NCI-H345 treated with DMSO at 0.1 percent for 48 hours (cell line): ENCODE results near the gene ZNF260.

ENCODE experiments used
- DNase-seq: peaks from one replicate; lab custom pipeline; 2025; ENCODE audit not compliant: unreplicated experiment; lab: John Stamatoyannopoulos, UW

The ZNF260 gene

DNA sequence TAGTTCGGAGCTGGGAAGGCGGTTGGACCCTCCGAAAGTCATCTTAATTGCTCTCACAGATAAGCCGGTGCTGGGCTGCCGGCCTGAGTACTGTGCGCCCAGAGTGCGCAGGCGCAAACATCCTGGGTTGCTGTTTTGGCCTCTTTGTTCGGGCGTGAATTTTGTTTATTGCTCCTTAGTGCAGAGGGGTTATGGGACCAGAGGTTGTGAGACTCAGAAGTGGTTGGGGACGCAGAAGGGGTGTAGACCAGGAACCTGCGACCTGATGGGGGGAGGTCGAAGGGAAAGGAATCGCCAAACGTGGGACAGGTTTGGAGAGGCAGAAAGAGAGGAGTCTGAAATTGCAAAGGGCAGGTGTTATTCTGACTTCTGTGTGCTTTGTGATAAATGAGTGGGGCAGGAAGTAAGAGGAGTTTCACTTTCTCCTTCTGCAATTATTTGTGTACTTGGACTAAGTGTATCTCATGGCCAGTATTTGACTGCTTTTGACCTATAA is 38.1 kb downstream of the ZNF260 start:
- peak; percentile 99 for DNase-seq

DNA sequence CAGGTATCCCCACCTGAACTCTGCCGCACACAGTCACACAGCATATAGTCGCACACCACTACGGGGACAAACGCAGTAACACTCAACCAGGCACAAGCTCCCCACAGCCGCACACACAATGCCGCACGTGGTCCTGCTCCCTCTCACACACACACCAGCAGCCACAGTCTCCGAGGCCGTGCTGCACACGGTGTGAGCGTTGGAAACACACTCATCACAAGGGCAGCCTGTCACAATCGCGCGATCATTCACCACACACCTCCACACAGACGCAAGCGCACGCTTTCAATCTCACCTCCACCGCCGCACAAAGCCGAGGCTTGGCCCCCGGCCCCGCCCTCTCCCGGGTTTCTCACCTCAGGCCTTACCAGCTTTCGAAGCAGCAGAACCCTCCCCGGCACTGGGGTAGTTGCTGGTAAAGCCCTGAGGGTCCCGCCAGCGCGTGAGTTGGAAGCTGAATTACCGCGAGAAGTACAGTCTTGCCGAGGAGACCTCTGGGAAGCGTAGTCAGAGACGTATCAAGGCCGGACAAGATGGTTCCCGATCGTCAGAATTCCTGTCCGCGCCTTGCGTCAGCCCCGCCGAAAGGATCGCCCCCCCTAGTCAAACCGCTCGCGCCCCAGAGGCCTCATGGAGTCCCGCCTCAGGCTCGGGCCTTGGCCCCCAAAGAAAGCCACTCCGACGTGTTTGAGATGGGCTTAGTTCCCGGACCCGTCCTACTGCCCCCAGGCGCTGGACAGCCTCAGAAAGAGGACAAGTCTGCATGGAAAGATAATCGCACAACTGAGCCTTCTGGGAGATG is 38.8 kb downstream of the ZNF260 start, which contains the start of gene ZNF566:
ZNF566 (minus strand) TSS at position 444 of the 802 bp plus-strand sequence. CDS start 13,004 bp downstream, outside the sequence.
- peak; percentile 100 for DNase-seq

DNA sequence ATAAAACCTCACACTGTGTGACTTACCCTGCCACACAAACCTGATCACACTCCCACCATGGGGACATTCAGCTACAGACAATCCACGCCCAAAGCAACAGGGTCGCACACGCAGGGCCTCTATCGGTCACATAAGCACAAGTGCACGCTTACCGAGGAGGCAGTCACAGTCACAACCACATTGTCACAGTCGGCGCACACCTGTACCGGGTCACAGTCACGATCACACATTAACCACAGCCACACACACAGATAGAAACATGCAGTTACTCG is 39.3 kb downstream of the ZNF260 start:
- DNase-seq: peak; percentile 62

DNA sequence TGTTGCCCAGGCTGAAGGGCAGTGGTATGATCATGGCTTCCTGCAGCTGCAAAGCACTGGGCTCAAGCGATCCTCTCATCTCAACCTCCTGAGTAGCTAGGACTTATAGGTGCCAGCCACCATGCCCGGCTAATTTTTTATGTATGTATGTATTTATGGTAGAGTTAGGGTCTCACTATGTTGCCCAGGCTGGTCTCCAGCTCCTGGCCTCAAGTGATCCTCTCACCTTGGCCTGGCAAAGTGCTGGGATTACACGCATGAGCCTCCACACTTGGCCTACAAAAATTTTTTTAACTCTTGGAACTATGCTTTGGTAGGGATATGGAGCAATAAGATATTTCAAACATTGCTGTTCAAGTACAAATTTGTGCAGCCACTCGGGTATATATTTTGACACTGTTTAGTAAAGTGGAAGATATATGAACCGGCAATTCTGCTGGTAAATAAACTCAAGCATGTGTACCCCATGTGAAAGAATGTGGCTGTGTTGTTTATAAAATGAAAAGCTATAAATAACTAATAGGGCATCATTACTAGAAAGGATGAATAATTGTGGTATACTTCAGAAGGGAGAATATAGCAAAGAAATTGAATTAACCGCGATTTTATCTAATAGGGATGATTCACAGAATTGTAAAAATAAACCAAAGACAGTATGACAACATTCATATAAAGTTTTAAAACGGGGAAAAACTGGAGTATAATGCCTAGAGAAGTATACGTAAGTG is 39.8 kb downstream of the ZNF260 start:
- no peak for DNase-seq

DNA sequence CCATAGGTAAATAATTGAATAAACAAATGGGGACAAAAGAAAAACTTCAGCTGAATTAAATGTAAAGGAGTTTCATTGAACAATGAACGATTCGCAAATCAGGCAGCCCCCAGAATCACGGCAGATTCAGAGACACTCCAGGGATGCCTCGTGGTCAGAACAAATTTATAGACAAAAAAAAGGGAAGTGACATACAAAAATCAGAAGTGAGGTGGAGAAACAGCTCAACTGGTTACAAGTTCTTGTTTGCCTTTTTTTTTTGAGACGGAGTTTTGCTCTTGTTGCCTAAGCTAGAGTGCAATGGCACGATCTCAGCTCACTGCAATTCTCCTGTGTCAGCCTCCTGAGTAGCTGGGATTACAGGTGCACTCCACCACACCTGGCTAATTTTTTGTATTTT is 44.4 kb downstream of the ZNF260 start:
- no peak for DNase-seq

DNA sequence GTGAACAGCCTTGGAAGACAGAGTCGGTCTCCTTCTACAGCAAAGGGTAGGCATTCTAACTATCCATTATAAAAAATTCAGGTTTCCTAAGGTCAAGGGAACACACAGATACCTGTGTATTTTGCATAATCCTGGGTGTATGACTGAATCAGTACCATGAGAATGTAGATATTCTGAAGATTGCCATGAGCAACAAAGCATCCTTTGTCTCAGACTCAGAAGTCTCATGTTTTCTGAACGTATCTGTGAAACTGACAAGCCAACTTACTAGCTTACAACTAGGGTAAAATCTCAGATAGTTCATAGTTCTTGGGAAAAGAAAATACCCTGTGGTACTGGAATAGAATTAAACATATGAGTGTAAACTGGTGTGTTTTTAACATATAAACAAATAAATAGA is 45.2 kb downstream of the ZNF260 start:
- no peak for DNase-seq
